OCI-LY7 (cell line): ENCODE results near the gene ASB18. TPM values are rescaled to one million over a fixed set of nuclear protein-coding genes. Genes with fewer than 3 reads are reported as not detected.
A peak's percentile ranks its signal among the peaks of the same experiment; 100 is the strongest.

Source experiments
- BruUV-seq: library from RNA; stranded (reverse); fragments of 400-500 nt; replicated peaks from 2 replicates; lab custom pipeline; 2021; lab: Mats Ljungman, UMichigan
- CTCF ChIA-PET: fragments of 300-600 bp; sonication (Branson Sonifier 250); formaldehyde crosslinking; loops from one replicate; lab custom pipeline; 2022; ENCODE audit warnings: antibody characterized with exemption; ENCODE audit not compliant: unreplicated experiment; lab: Charles Lee
- POLR2A ChIA-PET: fragments of 300-600 bp; sonication (Branson Sonifier 250); formaldehyde crosslinking; loops from one replicate; lab custom pipeline; 2022; ENCODE audit warnings: antibody characterized with exemption; lab: Charles Lee
- DNase-seq: peaks from one replicate; pipeline ENCODE4 v3.0.0-alpha.2; 2015; ENCODE audit warnings: low spot score
- H2AFZ ChIP-seq: fragments of 200-600 bp; sonication (generic), shearing (Covaris generic); 2 replicates; pipeline ENCODE4 v1.6.1; 2014; ENCODE audit warnings: mild to moderate bottlenecking, antibody characterized with exemption, low read length, moderate library complexity
- H3K27ac ChIP-seq: fragments of 200-600 bp; sonication (generic); 2 replicates; pipeline ENCODE4 v1.5.1; 2014; ENCODE audit warnings: mixed run types, low read depth, mild to moderate bottlenecking, moderate library complexity, low read length, inconsistent platforms; ENCODE audit not compliant: poor library complexity, severe bottlenecking
- H3K36me3 ChIP-seq: fragments of 200-600 bp; sonication (generic); 2 replicates; pipeline ENCODE4 v1.6.1; 2014; ENCODE audit warnings: mild to moderate bottlenecking, antibody characterized with exemption, low read length, moderate library complexity, mixed read lengths; ENCODE audit not compliant: insufficient read depth
- H3K4me1 ChIP-seq: fragments of 200-600 bp; sonication (generic); 2 replicates; pipeline ENCODE4 v1.5.1; 2014; ENCODE audit warnings: mild to moderate bottlenecking, low read length; ENCODE audit not compliant: insufficient read depth, poor library complexity, severe bottlenecking
- H3K4me2 ChIP-seq: fragments of 200-600 bp; sonication (generic); 2 replicates; pipeline ENCODE4 v1.6.1; 2014; ENCODE audit warnings: mild to moderate bottlenecking, low read length
- H3K4me3 ChIP-seq: fragments of 200-600 bp; sonication (generic); 2 replicates; pipeline ENCODE4 v1.5.1; 2014; ENCODE audit warnings: mild to moderate bottlenecking, low read depth, low read length; ENCODE audit not compliant: poor library complexity, severe bottlenecking
- H3K79me2 ChIP-seq: fragments of 200-600 bp; sonication (generic); 2 replicates; pipeline ENCODE4 v1.6.1; 2016; ENCODE audit warnings: low read depth, mild to moderate bottlenecking, low read length, moderate library complexity, mixed read lengths; ENCODE audit not compliant: insufficient read depth
- H3K9me2 ChIP-seq: fragments of 200-600 bp; sonication (generic); 2 replicates; pipeline ENCODE4 v1.6.1; 2016; ENCODE audit warnings: mild to moderate bottlenecking, low read length, mixed read lengths; ENCODE audit not compliant: insufficient read depth
- H3K9me3 ChIP-seq: fragments of 200-600 bp; sonication (generic); 2 replicates; pipeline ENCODE4 v1.6.1; 2014; ENCODE audit warnings: mild to moderate bottlenecking, mixed run types, low read length, mixed read lengths
- H4K20me1 ChIP-seq: fragments of 200-600 bp; sonication (generic); 2 replicates; pipeline ENCODE4 v1.6.1; 2014; ENCODE audit warnings: mild to moderate bottlenecking, antibody characterized with exemption, low read length, moderate library complexity, mixed read lengths; ENCODE audit not compliant: insufficient read depth
- CTCF ChIP-seq: fragments of 200-600 bp; sonication (generic); conservative IDR thresholded peaks from 2 replicates; pipeline ENCODE4 v1.5.1; 2014; ENCODE audit warnings: mild to moderate bottlenecking, antibody characterized with exemption, low read length, moderate library complexity, mixed read lengths
- EZH2phosphoT487 ChIP-seq: fragments of 200-600 bp; sonication (generic); IDR thresholded peaks from 2 replicates; pipeline ENCODE4 v1.6.1; 2018; ENCODE audit warnings: low read depth, borderline replicate concordance, mild to moderate bottlenecking, mixed run types, antibody characterized with exemption, low read length, moderate library complexity, mixed read lengths
- intact Hi-C: fragments of 100-400 bp; cut with micrococcal nuclease; formaldehyde crosslinking; loops from one replicate; pipeline ENCODE4 v1.10.0; 2022; ENCODE audit not compliant: unreplicated experiment
- total RNA-seq, 2 experiments: library from RNA; depleted of rRNA in 1 of 2; stranded (reverse); fragments of >200 nt in 1 of 2; shearing (Covaris generic) in 1 of 2; gene quantifications; 2 replicates each; pipeline ENCODE4 v1.2.3, GENCODE V29; 2014 to 2022

Gene ASB18
- total RNA-seq, 2 experiments from 2014 or later: not detected

- Histone ChIP-seq H3K4me1 (no peaks in the 10 kb centered on the region), H3K9me2 (no peaks in the 10 kb centered on the region), H3K27ac (no peak overlapping the region), H3K4me2 (no peak overlapping the region), H3K4me3 (no peak overlapping the region), H3K79me2 (no peaks in the 10 kb centered on the region), H2AFZ (no peak overlapping the region), H4K20me1 (no peaks in the 10 kb centered on the region), H3K36me3 (no peaks in the 10 kb centered on the region), H3K9me3 (no peaks in the 10 kb centered on the region)
- intact Hi-C loops: loop anchor here (1.0 to 2.0 kb wide), 2 partner anchors 402 to 414 kb away; no protein-coding TSS in a partner anchor
- TF ChIP-seq CTCF: peak; percentile 98
- TF ChIP-seq EZH2phosphoT487: no peak
- peak; percentile 45 for DNase-seq
- BruUV-seq: no TSS peak
- CTCF ChIA-PET: no interaction called here
- POLR2A ChIA-PET: no interaction called here
These were observed 83.3 kb downstream of the ASB18 start for GRCh38 chr2:236180831-236181453.

GRCh38 chr2:236180076-236180816, 84.0 kb downstream of the ASB18 start:
- Histone ChIP-seq H4K20me1 (no peaks in the 10 kb centered on the region), H3K36me3 (no peaks in the 10 kb centered on the region), H3K9me3 (no peaks in the 10 kb centered on the region), H3K4me3 (no peak overlapping the region), H3K4me2 (no peak overlapping the region), H3K79me2 (no peaks in the 10 kb centered on the region), H2AFZ (no peak overlapping the region), H3K9me2 (no peaks in the 10 kb centered on the region), H3K27ac (no peak overlapping the region), H3K4me1 (no peaks in the 10 kb centered on the region)
- intact Hi-C loops: loop anchor here (2.0 kb wide), 1 partner anchor 413 kb away; no protein-coding TSS in a partner anchor
- CTCF ChIA-PET: no interaction called here
- POLR2A ChIA-PET: interaction anchor here (1.0 kb wide), 1 partner anchor 222 kb away, joined by 3 read pairs; no protein-coding TSS in a partner anchor
- DNase-seq: no peak
- BruUV-seq: no TSS peak
- TF ChIP-seq EZH2phosphoT487: no peak
- TF ChIP-seq CTCF: no peak
